ENCODE results near the gene GALNT15.

DNA sequence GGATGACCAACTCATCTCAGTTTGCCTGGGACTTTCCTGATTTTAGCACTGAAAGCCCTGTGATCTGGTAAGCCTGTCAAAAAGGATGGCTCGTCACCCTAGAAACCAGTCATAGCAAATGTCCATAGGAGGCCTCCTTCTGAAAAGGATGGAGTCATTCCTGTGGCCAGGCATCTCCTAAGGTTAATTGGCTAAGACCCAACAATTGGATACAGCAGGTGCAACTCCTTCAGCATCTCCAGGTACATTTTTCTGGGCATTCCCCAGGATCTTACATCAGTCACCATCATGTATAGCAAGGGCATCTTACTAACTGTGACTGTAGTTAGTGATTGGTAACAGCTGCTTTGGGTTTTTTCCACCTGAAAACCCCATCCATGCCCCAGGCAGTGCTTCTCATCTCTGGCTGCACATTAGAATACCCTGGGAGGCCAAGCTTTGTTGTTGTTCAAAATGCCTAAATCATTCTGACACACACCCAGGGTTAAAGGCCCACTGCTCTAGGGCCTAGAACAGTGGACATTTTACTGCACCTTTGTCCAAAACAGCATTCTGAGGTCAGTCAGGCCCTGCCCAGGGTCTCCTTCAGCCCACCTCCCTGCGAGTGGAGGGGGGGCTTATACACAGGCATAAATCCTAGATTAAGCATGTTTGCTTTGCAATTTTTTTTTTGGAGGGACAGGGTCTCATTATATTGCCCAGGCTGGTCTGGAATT lies 28.3 kb upstream of the GALNT15 start:
- TF ChIP-seq TAF1 (IDR thresholded peaks at IDR 0.05; ENCODE audit: borderline replicate concordance, low read depth, low read length) (no peak), POLR2AphosphoS5 (IDR thresholded peaks at IDR 0.05; ENCODE audit: low read depth, low read length) (no peak), POLR2A (IDR thresholded peaks at IDR 0.05; ENCODE audit: low read depth, low read length) (no peak)

Measured in GM12892 (cell line).